ENCODE data around the gene HSPB7. TPM values are rescaled to one million over a fixed set of nuclear protein-coding genes. Genes with fewer than 3 reads are reported as not detected.

Gene HSPB7
- total and polyA plus RNA-seq, 2 of the 8 experiments (the other 6 are each of a cell fraction or from before 2014, with no cell fraction given): not detected

DNA sequence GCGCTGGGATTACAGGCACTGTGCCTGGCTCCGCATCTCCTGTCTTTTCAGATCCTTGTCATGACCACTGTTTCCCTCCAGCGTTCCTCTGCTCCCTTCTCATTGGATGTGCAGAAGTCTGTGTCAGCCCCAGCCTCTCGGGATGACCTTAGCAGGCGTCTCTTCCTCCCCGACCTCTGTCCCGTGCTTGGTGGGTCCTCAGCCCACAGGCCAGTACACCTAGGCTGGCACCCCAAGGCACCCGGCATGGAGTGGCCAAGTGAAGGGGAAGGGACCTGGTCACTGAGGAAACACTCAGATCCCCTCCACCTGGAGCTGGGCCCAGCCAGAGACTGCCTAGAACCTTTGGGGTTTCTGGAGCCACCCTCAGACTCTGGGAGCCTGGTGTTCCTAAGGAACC is 23.4 kb upstream of the HSPB7 start:
- Histone ChIP-seq H2BK15ac (ENCODE audit: low read length) (no peak overlapping the region), H3K79me2 (ENCODE audit: control insufficient read depth in 1 of 2, insufficient read depth in 2 of 2, low read length in 2 of 2) (no peaks in the 10 kb centered on the region), H3K4me2 (ENCODE audit: insufficient read depth in 1 of 2, low read depth in 2 of 2, low read length in 2 of 2) (no peak overlapping the region), H3K27ac (ENCODE audit: low read depth, low read length) (no peak overlapping the region), H3K36me3 (ENCODE audit: control insufficient read depth in 2 of 4, insufficient read depth in 4 of 4, low read length in 3 of 4) (no peaks in the 10 kb centered on the region), H3K9ac (replicated peaks in 1 of 4; ENCODE audit: extremely low read depth in 1 of 4, low read depth in 3 of 4, low read length in 3 of 4) (no peak overlapping the region), H3K18ac (ENCODE audit: extremely low read depth, low read length) (no peak overlapping the region), H4K8ac (ENCODE audit: extremely low read depth, insufficient read depth, low read length) (no peak overlapping the region; the same call in 1 of the 2 replicates), H3K27me3 (replicated peaks in 1 of 4; ENCODE audit: control insufficient read depth in 3 of 4, extremely low read depth in 1 of 4, insufficient read depth in 3 of 4, low read length in 3 of 4) (no peaks in the 10 kb centered on the region), H4K5ac (ENCODE audit: insufficient read length, low read depth, low read length) (no peak overlapping the region), H2AK5ac (ENCODE audit: low read depth, low read length) (no peak overlapping the region), H3K9me3 (ENCODE audit: insufficient read depth in 2 of 2, low read depth in 1 of 2, low read length in 1 of 2) (no peaks in the 10 kb centered on the region), H4K20me1 (replicated peaks in 1 of 2; ENCODE audit: control insufficient read depth in 1 of 2, insufficient read depth in 2 of 2, low read length in 2 of 2) (no peaks in the 10 kb centered on the region), H3K23ac (ENCODE audit: insufficient read length) (no peak overlapping the region), H3K79me1 (ENCODE audit: low read depth, low read length) (no peaks in the 10 kb centered on the region), H2AFZ (ENCODE audit: low read length) (no peak overlapping the region), H4K91ac (replicated peaks; ENCODE audit: insufficient read length, low read length) (no peak overlapping the region), H3K4me3 (ENCODE audit: extremely low read depth in 1 of 4, insufficient read depth in 2 of 4, low read depth in 3 of 4, low read length in 4 of 4) (no peak overlapping the region), H3K56ac (replicated peaks; ENCODE audit: insufficient read length, low read depth, low read length) (no peak overlapping the region), H2BK5ac (ENCODE audit: low read depth, low read length) (no peak overlapping the region), H3K23me2 (ENCODE audit: low read depth, low read length) (no peaks in the 10 kb centered on the region; the same call in 1 of the 2 replicates), H3K14ac (ENCODE audit: insufficient read length) (no peak overlapping the region), H2BK120ac (replicated peaks; ENCODE audit: low read depth, low read length) (no peak overlapping the region), H3K4me1 (replicated peaks in 1 of 4; ENCODE audit: control insufficient read depth in 3 of 4, insufficient read depth in 4 of 4, low read length in 3 of 4) (no peaks in the 10 kb centered on the region), H2BK20ac (ENCODE audit: low read length) (no peak overlapping the region), H3K4ac (replicated peaks; ENCODE audit: insufficient read length, low read depth, low read length) (no peak overlapping the region), H2BK12ac (ENCODE audit: low read depth, low read length) (no peak overlapping the region)
- TF ChIP-seq JUND (IDR thresholded peaks at IDR 0.05; ENCODE audit: low read length) (no peak), TCF12 (IDR thresholded peaks at IDR 0.05; ENCODE audit: low read depth, low read length) (no peak), BRCA1 (IDR thresholded peaks at IDR 0.05; ENCODE audit: low read depth, low read length) (no peak), NANOG (IDR thresholded peaks at IDR 0.05; ENCODE audit: insufficient read depth, low read depth, low read length, poor library complexity, severe bottlenecking) (no peak), JUN (IDR thresholded peaks at IDR 0.05; ENCODE audit: low read depth, low read length) (no peak), TBP (IDR thresholded peaks at IDR 0.05; ENCODE audit: low read depth, low read length) (no peak), EGR1 (IDR thresholded peaks at IDR 0.05; ENCODE audit: borderline replicate concordance, low read depth, low read length) (no peak), SP2 (IDR thresholded peaks at IDR 0.05; ENCODE audit: low read length) (no peak), EZH2 (IDR thresholded peaks at IDR 0.05; ENCODE audit: low read depth, low read length, severe bottlenecking) (no peak), TAF1 (IDR thresholded peaks at IDR 0.05; ENCODE audit: low read depth, low read length) (no peak), BACH1 (IDR thresholded peaks at IDR 0.05; ENCODE audit: low read length) (no peak)
- no peak for FAIRE-seq
- ChIA-PET CTCF (ENCODE audit: partially characterized antibody) (interaction anchor here (1.0 to 3.0 kb wide), 6 partner anchors 9 to 261 kb away, joined by 3 to 13 read pairs (median 7); partner anchors contain the start of gene HSPB7), POLR2A (ENCODE audit: partially characterized antibody) (no interaction called here)
- WGBS, 2 experiments (ENCODE audit: extremely low coverage in 1 of 2, insufficient coverage in 1 of 2, insufficient read length in 1 of 2, insufficient replicate concordance in 2 of 2, low coverage in 1 of 2, low lambda C conversion rate in 2 of 2, missing lambda C conversion rate in 1 of 2): 70% methylated on average over 8 of the region's 8 CpGs; no CpG with 5 or more reads in 1 of the 2 experiments
- DNase-seq (ENCODE audit: low read depth in 1 of 2, low spot score in 2 of 2): no peak
